ENCODE data around the gene BCAM.

The BCAM gene

DNA sequence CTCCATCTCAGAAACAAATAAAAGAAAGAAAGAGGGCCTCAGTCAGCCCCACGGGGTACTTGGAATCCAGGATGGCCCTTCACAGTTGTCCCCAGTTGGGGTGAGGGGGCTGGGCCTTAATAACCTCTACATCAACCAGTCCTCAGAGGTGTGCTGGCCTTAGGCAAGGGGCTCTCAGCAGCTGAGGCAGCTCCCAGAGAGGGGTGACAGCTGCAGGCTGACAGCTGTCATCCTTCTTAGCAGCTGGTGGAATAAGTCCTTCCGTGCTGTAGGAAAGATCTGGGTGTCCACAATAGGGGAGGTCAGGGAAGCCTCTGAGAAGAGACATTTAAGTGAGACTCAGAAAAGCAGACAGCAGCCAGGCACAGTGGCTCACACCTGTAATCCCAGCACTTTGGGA lies 7.4 kb downstream of the BCAM start:
- DNase-seq (ENCODE audit: low read depth in 1 of 2, low spot score in 1 of 2): no peak
- Histone ChIP-seq H3K27me3 (ENCODE audit: insufficient read depth, poor library complexity, severe bottlenecking) (no peaks in the 10 kb centered on the region), H3K27ac (replicated peaks) (no peak overlapping the region), H3K4me3 (replicated peaks; ENCODE audit: insufficient read depth, low read length) (no peak overlapping the region)
- TF ChIP-seq, protein P1, sequence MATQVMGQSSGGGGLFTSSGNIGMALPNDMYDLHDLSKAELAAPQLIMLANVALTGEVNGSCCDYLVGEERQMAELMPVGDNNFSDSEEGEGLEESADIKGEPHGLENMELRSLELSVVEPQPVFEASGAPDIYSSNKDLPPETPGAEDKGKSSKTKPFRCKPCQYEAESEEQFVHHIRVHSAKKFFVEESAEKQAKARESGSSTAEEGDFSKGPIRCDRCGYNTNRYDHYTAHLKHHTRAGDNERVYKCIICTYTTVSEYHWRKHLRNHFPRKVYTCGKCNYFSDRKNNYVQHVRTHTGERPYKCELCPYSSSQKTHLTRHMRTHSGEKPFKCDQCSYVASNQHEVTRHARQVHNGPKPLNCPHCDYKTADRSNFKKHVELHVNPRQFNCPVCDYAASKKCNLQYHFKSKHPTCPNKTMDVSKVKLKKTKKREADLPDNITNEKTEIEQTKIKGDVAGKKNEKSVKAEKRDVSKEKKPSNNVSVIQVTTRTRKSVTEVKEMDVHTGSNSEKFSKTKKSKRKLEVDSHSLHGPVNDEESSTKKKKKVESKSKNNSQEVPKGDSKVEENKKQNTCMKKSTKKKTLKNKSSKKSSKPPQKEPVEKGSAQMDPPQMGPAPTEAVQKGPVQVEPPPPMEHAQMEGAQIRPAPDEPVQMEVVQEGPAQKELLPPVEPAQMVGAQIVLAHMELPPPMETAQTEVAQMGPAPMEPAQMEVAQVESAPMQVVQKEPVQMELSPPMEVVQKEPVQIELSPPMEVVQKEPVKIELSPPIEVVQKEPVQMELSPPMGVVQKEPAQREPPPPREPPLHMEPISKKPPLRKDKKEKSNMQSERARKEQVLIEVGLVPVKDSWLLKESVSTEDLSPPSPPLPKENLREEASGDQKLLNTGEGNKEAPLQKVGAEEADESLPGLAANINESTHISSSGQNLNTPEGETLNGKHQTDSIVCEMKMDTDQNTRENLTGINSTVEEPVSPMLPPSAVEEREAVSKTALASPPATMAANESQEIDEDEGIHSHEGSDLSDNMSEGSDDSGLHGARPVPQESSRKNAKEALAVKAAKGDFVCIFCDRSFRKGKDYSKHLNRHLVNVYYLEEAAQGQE (IDR thresholded peaks at IDR 0.05; ENCODE audit: insufficient replicate concordance, low read depth): no peak
- no peak for TF ChIP-seq SPI1 (IDR thresholded peaks at IDR 0.05; ENCODE audit: borderline replicate concordance, low read depth)
- TF ChIP-seq, protein P2, sequence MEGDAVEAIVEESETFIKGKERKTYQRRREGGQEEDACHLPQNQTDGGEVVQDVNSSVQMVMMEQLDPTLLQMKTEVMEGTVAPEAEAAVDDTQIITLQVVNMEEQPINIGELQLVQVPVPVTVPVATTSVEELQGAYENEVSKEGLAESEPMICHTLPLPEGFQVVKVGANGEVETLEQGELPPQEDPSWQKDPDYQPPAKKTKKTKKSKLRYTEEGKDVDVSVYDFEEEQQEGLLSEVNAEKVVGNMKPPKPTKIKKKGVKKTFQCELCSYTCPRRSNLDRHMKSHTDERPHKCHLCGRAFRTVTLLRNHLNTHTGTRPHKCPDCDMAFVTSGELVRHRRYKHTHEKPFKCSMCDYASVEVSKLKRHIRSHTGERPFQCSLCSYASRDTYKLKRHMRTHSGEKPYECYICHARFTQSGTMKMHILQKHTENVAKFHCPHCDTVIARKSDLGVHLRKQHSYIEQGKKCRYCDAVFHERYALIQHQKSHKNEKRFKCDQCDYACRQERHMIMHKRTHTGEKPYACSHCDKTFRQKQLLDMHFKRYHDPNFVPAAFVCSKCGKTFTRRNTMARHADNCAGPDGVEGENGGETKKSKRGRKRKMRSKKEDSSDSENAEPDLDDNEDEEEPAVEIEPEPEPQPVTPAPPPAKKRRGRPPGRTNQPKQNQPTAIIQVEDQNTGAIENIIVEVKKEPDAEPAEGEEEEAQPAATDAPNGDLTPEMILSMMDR (IDR thresholded peaks at IDR 0.05; ENCODE audit: insufficient read depth, low read length): no peak
- no peak for TF ChIP-seq GABPA (IDR thresholded peaks at IDR 0.05; ENCODE audit: low read depth)
- no peak for TF ChIP-seq POLR2AphosphoS5 (IDR thresholded peaks at IDR 0.05; ENCODE audit: low read depth)

DNA sequence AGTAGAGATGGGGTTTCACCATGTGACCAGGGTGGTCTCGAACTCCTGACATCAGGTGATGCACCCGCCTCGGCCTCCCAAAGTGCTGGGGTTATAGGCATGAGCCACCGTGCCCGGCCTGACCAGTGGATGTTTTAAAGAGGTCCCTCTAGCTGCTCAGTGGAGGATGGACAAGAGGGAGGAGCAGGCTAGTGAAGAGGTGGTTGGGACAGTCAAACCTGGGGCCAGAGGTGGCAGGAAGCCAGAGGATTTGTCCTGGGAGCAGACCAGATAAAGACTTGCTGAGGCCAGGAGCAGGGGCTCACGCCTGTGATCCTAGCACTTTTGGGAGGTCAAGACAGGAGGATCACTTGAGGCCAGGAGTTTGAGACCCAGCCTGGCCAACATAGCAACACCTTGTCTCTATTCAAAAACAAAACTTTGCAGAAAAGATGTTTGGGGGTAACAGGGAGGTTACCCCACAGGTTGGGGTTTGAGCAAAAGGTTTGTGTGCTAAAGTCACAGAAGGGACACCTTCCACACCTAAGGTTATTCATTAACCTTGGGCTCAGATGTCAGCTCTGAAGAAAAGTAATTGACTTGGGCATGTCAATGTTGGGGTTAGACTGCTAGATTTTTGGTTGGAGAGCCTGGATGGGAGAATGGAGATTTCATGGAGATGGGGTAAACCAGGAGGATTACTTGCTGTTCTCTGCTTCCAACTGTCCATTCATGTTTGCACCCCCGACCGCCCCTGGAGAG lies 9.0 kb downstream of the BCAM start:
- DNase-seq (ENCODE audit: low read depth in 1 of 2, low spot score in 1 of 2): no peak
- no peak overlapping the region for H3K4me3 ChIP-seq (replicated peaks; ENCODE audit: insufficient read depth, low read length)
- TF ChIP-seq, protein P2 (IDR thresholded peaks at IDR 0.05; ENCODE audit: insufficient read depth, low read length): no peak
- TF ChIP-seq POLR2AphosphoS5 (IDR thresholded peaks at IDR 0.05; ENCODE audit: low read depth): no peak
- no peak for TF ChIP-seq SPI1 (IDR thresholded peaks at IDR 0.05; ENCODE audit: borderline replicate concordance, low read depth)
- TF ChIP-seq GABPA (IDR thresholded peaks at IDR 0.05; ENCODE audit: low read depth): no peak
- TF ChIP-seq, protein P1 (IDR thresholded peaks at IDR 0.05; ENCODE audit: insufficient replicate concordance, low read depth): no peak
- no peaks in the 10 kb centered on the region for H3K27me3 ChIP-seq (ENCODE audit: insufficient read depth, poor library complexity, severe bottlenecking)
- no peak overlapping the region for H3K27ac ChIP-seq (replicated peaks)

DNA sequence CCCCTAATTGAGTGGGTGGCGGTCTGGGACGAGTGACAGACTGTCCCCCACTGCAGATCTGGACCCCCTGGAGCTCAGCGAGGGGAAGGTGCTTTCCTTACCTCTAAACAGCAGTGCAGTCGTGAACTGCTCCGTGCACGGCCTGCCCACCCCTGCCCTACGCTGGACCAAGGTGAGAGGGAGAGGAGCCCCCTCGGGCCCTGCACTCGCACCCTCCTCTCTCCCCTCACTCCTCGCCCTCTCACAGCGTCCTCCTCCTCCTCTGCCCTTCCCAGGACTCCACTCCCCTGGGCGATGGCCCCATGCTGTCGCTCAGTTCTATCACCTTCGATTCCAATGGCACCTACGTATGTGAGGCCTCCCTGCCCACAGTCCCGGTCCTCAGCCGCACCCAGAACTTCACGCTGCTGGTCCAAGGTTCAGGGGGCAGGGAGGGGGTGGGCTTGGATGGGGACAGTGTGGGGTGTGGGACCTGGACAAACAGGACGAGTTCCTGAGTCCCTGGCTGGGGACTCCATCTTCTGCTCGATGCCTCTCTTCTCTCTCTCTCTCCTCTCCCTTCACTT lies 9.6 kb downstream of the BCAM start:
- Histone ChIP-seq H3K4me3 (replicated peaks; ENCODE audit: insufficient read depth, low read length) (no peak overlapping the region), H3K27ac (replicated peaks) (no peak overlapping the region), H3K27me3 (ENCODE audit: insufficient read depth, poor library complexity, severe bottlenecking) (no peaks in the 10 kb centered on the region)
- TF ChIP-seq POLR2AphosphoS5 (IDR thresholded peaks at IDR 0.05; ENCODE audit: low read depth): no peak
- TF ChIP-seq, protein P1 (IDR thresholded peaks at IDR 0.05; ENCODE audit: insufficient replicate concordance, low read depth): no peak
- TF ChIP-seq GABPA (IDR thresholded peaks at IDR 0.05; ENCODE audit: low read depth): no peak
- DNase-seq (ENCODE audit: low read depth in 1 of 2, low spot score in 1 of 2): no peak
